Hepatocyte (in vitro differentiated cells): ENCODE results near the gene CAMK2G. TPM values are rescaled to one million over a fixed set of nuclear protein-coding genes. Genes with fewer than 3 reads are reported as not detected.
"Not testable (repeated sequence)": the region's sequence is repeated elsewhere in the genome, so short reads cannot be mapped to it uniquely, and the experiment has no call there.

Experiments used
- DNase-seq: peaks from one replicate; pipeline ENCODE4 v3.0.0-alpha.2; 2016; ENCODE audit warnings: low spot score
- H2AFZ ChIP-seq: fragments of 200-600 bp; sonication (generic); 2 replicates; pipeline ENCODE4 v1.6.0; 2016; ENCODE audit warnings: antibody characterized with exemption, mild to moderate bottlenecking
- H3K27ac ChIP-seq: fragments of 200-600 bp; sonication (generic); 2 replicates; pipeline ENCODE4 v1.5.1; 2016; ENCODE audit warnings: mild to moderate bottlenecking
- H3K27me3 ChIP-seq: fragments of 200-600 bp; sonication (generic); 2 replicates; pipeline ENCODE4 v1.6.1; 2016
- H3K36me3 ChIP-seq: fragments of 200-600 bp; sonication (generic); replicated peaks from 2 replicates; pipeline ENCODE4 v1.5.1; 2016; ENCODE audit warnings: low read depth; ENCODE audit not compliant: insufficient read depth
- H3K4me1 ChIP-seq: fragments of 200-600 bp; sonication (generic); 2 replicates; pipeline ENCODE4 v1.5.1; 2016; ENCODE audit warnings: mild to moderate bottlenecking, moderate library complexity; ENCODE audit not compliant: insufficient read depth
- H3K4me2 ChIP-seq: fragments of 200-600 bp; sonication (generic); 2 replicates; pipeline ENCODE4 v1.6.0; 2016
- H3K4me3 ChIP-seq: fragments of 200-600 bp; sonication (generic); 2 replicates; pipeline ENCODE4 v1.5.1; 2016; ENCODE audit warnings: mild to moderate bottlenecking
- H3K79me2 ChIP-seq: fragments of 200-600 bp; sonication (generic); 2 replicates; pipeline ENCODE4 v1.6.0; 2017; ENCODE audit warnings: mild to moderate bottlenecking
- H3K9me2 ChIP-seq: fragments of 200-600 bp; sonication (generic); replicated peaks from 2 replicates; pipeline ENCODE4 v1.6.0; 2017; ENCODE audit warnings: mild to moderate bottlenecking; ENCODE audit not compliant: insufficient read depth
- H3K9me3 ChIP-seq: fragments of 200-600 bp; sonication (generic); 2 replicates; pipeline ENCODE4 v1.5.1; 2016; ENCODE audit warnings: low read depth, mild to moderate bottlenecking
- H4K20me1 ChIP-seq: fragments of 200-600 bp; sonication (generic); 2 replicates; pipeline ENCODE4 v1.6.0; 2016; ENCODE audit warnings: mild to moderate bottlenecking; ENCODE audit not compliant: insufficient read depth, poor library complexity, severe bottlenecking
- EZH2 ChIP-seq: fragments of 200-600 bp; sonication (generic); IDR thresholded peaks from 2 replicates; pipeline ENCODE4 v1.6.1; 2016; ENCODE audit warnings: antibody characterized with exemption, mild to moderate bottlenecking, borderline replicate concordance
- EZH2phosphoT487 ChIP-seq: fragments of 200-600 bp; sonication (generic); IDR thresholded peaks from one replicate; pipeline ENCODE4 v1.6.1; 2018; ENCODE audit warnings: antibody characterized with exemption, mild to moderate bottlenecking, low read depth, moderate library complexity; ENCODE audit not compliant: unreplicated experiment, severe bottlenecking
- WGBS: methylation state at CpG from one replicate; pipeline ENCODE4 v1.1.6; 2016; ENCODE audit warnings: low lambda C conversion rate; ENCODE audit errors: missing lambda C conversion rate; 5-methylcytosine and 5-hydroxymethylcytosine counted together
- polyA plus RNA-seq: library from polyadenylated mRNA; unstranded; fragments of >200 nt; fragmentation: Nextera tagmentation; extraction: Ambion mirVana; gene quantifications from 2 replicates; pipeline ENCODE4 v1.2.1, GENCODE V29; 2016
- total RNA-seq: library from RNA; depleted of rRNA; stranded (reverse); fragments of >200 nt; gene quantifications from 2 replicates; pipeline ENCODE4 v1.2.3, GENCODE V29; 2014
- TF ChIP-seq, protein P1 (sequence below): fragments of 200-600 bp; sonication (generic); IDR thresholded peaks from 2 replicates; pipeline ENCODE4 v1.5.1; 2016; ENCODE audit warnings: antibody characterized with exemption, mild to moderate bottlenecking; ENCODE audit not compliant: poor library complexity

Gene CAMK2G
- total and polyA plus RNA-seq, 2 experiments from 2014 or later, result 5.2 to 25.0 TPM

DNA sequence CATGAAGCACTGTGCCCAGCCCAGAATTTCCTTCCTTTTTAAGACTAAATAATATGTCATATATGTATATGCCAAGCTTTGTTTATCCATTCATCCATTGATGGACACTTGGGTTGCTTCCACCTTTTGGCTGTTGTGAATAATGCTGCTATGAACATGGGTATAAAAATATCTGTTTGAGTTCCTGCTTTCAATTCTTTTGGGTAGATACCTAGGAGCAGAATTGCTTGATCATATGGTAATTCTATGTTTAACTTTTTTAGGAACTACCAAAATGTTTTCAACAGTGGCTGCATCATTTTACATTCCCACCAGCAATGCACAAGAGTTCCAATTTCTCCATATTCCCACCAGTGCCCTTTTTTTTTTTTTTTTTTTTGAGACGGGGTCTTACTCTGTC, 23.3 kb upstream of the CAMK2G start:
- Histone ChIP-seq H3K27me3 (no peaks in the 10 kb centered on the region), H3K27ac (no peak overlapping the region), H3K79me2 (no peaks in the 10 kb centered on the region), H3K4me3 (no peak overlapping the region), H4K20me1 (no peaks in the 10 kb centered on the region), H3K4me1 (peaks cover 3% of the 10 kb centered on the region), H2AFZ (no peak overlapping the region), H3K4me2 (no peak overlapping the region), H3K9me2 (no peaks in the 10 kb centered on the region), H3K9me3 (no peaks in the 10 kb centered on the region), H3K36me3 (no peaks in the 10 kb centered on the region)
- no peak for TF ChIP-seq EZH2phosphoT487
- no peak for TF ChIP-seq EZH2
- TF ChIP-seq, protein P1, sequence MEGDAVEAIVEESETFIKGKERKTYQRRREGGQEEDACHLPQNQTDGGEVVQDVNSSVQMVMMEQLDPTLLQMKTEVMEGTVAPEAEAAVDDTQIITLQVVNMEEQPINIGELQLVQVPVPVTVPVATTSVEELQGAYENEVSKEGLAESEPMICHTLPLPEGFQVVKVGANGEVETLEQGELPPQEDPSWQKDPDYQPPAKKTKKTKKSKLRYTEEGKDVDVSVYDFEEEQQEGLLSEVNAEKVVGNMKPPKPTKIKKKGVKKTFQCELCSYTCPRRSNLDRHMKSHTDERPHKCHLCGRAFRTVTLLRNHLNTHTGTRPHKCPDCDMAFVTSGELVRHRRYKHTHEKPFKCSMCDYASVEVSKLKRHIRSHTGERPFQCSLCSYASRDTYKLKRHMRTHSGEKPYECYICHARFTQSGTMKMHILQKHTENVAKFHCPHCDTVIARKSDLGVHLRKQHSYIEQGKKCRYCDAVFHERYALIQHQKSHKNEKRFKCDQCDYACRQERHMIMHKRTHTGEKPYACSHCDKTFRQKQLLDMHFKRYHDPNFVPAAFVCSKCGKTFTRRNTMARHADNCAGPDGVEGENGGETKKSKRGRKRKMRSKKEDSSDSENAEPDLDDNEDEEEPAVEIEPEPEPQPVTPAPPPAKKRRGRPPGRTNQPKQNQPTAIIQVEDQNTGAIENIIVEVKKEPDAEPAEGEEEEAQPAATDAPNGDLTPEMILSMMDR, result no peak
- WGBS, result 77% methylated on average over 1 of the region's 1 CpG
- DNase-seq, result no peak

DNA sequence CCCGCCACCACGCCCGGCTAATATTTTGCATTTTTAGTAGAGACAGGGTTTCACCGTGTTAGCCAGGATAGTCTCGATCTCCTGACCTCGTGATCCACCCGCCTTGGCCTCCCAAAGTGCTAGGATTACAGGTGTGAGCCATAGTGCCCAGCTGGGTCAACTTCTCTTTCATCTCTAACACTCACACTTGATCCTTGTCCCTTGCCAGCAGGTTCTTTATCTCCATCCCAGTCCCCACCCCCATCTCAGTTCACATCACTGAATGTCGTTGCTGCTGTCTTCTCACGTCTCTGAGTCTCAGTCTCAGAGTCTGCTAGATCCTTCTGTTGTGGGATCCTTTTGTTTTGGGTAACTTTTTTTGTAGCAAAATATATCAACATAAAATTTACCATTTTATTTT, 21.0 kb upstream of the CAMK2G start:
- not testable (repeated sequence) for H3K27ac ChIP-seq, H3K4me3 ChIP-seq, H3K36me3 ChIP-seq, H2AFZ ChIP-seq, H3K27me3 ChIP-seq, H4K20me1 ChIP-seq, H3K9me3 ChIP-seq, DNase-seq, H3K79me2 ChIP-seq, H3K9me2 ChIP-seq, H3K4me1 ChIP-seq, H3K4me2 ChIP-seq
- 92% methylated on average over 9 of the region's 9 CpGs for WGBS

DNA sequence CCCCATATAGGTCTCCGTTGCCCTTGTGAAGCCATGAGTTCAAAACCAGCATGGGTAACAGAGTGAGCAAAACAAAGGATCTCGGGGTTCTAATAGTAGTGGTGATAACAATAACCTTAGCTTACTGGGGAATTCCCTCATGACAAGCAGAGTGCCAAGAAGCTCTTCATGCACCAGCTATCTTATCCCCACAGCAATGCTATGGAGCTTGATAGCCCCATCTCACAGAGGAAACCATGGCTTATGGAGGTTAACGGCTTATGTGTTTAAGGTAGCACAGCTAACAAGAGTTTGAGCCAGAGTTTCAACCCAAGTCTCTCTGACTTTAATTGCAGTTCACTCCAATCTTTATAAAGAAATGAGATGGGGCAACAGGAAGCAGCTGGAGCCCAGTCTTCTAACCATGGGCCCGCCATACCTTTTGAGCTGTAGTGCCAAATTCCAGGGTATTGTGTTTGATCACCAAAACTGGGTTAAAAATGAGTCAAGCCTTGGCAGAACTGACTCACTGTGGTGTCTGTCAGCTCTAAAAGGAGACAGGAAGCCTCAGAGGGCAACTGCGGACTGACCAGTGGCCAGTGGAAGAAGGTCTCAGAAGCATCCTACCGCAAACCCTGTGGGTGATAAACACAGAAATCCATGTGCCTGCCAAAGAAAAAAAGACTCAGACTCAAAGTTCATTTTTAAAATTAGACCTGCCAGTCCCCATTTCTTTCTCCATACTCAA, 20.1 kb upstream of the CAMK2G start:
- no peak overlapping the region for H2AFZ ChIP-seq
- H3K4me1 ChIP-seq, result peaks cover 3% of the 10 kb centered on the region
- no peak for DNase-seq
- TF ChIP-seq EZH2 (no peak), EZH2phosphoT487 (no peak)
- TF ChIP-seq, protein P1, result no peak
- no peak overlapping the region for H3K4me2 ChIP-seq
- 82% methylated on average over 6 of the region's 6 CpGs for WGBS
- no peak overlapping the region for H3K27ac ChIP-seq
- no peaks in the 10 kb centered on the region for H3K27me3 ChIP-seq
- no peak overlapping the region for H3K4me3 ChIP-seq
- no peaks in the 10 kb centered on the region for H4K20me1 ChIP-seq
- H3K79me2 ChIP-seq, result no peaks in the 10 kb centered on the region
- H3K9me2 ChIP-seq, result no peaks in the 10 kb centered on the region
- no peaks in the 10 kb centered on the region for H3K36me3 ChIP-seq
- H3K9me3 ChIP-seq, result no peaks in the 10 kb centered on the region

DNA sequence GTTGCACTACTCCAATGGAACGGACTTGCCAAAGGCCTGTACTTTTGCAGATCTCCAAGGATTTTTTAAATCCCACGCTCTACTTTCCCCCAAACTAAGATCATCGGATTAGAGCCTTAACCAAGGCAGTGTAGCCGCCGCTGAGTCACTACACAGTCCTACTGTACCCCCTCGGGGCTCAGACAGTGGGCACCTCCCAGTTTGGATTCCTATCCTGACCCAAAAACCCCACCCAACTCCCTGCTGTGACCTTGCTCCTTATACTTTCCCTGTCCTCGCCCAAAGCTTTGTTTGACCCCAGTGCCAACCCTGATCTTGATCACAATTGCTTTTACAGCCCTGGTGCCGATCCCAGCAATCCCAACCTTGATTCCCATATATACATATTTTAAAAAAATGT, 19.1 kb upstream of the CAMK2G start:
- Histone ChIP-seq H3K79me2 (no peaks in the 10 kb centered on the region), H3K4me3 (no peak overlapping the region), H3K9me3 (no peaks in the 10 kb centered on the region), H3K4me1 (peaks cover 6% of the 10 kb centered on the region), H3K27me3 (no peaks in the 10 kb centered on the region), H3K36me3 (no peaks in the 10 kb centered on the region), H2AFZ (no peak overlapping the region), H3K9me2 (no peaks in the 10 kb centered on the region), H3K27ac (no peak overlapping the region), H3K4me2 (no peak overlapping the region), H4K20me1 (no peaks in the 10 kb centered on the region)
- WGBS, result 76% methylated on average over 8 of the region's 8 CpGs
- DNase-seq, result no peak
- TF ChIP-seq, protein P1, result no peak
- TF ChIP-seq EZH2 (no peak), EZH2phosphoT487 (no peak)
